Hematopoietic multipotent progenitor cell treated with erythropoietin and hydrocortisone succinate and interleukin-3 and kit ligand, for 15 days (in vitro differentiated cells): Measurements from ENCODE around the gene USP48.

ENCODE experiments used
- DNase-seq: peaks from one replicate; pipeline ENCODE4 v3.0.0-alpha.2; 2015; ENCODE audit warnings: low spot score

The USP48 gene

DNA sequence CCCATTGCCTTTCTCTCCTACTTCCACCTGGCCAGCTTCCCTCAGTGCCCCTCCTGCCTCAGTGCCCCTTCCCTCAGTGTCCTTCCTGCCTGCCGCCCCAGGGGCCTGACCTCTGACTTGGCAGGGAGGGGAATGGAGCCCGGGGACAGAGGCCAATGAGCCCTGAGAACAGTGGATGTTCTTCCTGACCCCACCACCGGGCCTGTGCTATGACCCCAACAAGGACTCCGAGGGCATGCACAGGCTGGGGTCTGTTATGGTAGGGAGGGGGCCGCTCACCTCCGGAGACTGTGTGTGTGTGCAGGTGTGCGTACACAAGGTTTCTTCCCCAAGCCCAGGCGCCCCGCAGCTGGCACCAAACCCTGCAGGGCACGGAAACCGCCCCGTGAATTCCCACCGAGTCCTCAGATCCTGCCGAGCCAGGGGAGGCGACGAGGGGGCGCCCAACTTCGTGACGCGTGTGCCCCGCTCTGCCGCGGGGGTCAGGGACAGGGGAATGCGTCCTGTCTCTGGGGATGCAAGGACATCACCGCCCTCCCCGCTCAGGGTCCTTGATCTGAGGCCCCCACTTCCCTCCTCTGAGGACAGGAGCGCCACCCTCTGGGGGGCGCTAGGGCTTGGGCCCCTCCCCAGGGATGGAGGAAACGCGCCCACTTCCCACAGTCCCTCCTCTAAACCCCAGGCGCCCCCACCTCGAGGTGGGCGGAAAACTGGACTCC is 114.6 kb downstream of the USP48 start:
- no peak for DNase-seq

DNA sequence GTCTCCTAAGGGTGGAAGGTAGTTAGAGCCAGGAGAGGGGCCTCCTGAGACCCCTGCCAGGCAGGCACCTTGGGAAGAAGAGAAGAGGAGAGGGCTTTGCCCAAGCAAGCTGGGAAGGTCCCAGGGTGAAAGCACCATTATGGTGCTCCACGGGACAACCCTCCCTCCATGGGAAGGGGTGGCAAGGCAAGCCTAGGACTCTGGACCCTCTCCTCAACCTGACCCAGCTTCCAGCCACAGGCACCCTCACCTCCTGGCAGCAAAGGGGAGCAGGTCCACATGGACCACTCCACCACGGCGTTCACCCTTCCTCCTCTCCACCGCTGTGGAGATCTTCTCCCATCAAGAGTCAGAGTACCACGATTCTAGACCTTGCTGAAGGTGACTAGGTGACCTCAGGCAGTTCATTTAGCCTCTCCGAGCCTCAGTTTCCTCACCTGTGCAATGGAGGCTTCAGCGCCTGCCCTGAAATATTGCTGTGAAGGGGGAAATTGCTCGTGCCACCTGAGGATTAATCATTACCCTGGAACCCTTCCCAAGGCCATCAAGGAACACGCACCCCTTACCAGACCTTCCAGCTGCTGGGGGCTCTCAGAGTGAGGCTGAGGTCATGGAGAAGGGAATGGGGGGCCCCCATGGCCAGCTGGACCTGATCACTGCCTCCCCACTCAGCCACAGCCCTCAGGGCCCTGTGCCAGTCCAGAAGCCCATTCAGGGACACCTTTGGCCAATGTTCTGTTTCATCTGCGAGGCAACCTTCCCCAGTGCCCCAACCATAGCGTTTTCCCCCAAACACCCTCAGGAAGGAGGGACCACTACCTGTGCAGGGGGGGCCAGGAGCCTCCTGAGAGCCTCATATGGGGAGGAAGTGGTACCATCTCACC is 115.4 kb downstream of the USP48 start:
- DNase-seq: no peak

DNA sequence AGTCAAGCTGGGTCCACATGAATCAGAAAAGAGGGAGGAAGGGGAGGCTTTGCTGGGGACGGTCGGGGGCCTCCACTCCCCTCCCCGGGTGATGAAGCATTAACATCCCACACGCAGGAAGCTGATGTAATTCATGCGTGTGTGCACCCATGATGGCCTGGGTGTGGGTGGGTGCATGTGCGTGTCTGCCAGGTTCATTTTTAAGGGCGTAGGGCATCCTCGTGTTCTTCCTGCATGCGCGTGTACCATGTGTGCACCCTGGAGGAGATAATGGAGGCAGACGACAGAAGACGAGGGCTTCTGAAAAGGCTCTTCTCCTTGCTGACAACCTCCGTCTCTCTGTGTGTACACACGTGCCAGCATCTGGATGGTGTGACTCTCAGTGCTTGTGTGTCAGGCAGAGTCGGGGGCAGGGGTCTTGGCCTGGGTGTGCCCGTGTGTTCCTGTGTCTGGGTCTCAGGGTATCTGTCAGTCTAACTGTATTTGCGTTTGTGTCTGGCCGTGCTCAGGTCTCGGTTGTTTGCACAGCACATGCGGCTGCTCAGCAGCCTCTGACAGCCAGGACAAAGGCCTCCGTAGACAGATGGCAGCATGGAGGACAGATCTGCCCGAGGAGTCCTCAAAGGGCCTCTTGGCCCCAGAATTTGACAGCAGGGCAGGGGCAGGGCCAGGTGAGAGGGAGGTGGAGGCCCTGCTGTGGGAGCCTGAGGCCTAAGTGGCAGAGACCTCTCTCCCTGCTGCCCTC is 116.2 kb downstream of the USP48 start:
- no peak for DNase-seq

DNA sequence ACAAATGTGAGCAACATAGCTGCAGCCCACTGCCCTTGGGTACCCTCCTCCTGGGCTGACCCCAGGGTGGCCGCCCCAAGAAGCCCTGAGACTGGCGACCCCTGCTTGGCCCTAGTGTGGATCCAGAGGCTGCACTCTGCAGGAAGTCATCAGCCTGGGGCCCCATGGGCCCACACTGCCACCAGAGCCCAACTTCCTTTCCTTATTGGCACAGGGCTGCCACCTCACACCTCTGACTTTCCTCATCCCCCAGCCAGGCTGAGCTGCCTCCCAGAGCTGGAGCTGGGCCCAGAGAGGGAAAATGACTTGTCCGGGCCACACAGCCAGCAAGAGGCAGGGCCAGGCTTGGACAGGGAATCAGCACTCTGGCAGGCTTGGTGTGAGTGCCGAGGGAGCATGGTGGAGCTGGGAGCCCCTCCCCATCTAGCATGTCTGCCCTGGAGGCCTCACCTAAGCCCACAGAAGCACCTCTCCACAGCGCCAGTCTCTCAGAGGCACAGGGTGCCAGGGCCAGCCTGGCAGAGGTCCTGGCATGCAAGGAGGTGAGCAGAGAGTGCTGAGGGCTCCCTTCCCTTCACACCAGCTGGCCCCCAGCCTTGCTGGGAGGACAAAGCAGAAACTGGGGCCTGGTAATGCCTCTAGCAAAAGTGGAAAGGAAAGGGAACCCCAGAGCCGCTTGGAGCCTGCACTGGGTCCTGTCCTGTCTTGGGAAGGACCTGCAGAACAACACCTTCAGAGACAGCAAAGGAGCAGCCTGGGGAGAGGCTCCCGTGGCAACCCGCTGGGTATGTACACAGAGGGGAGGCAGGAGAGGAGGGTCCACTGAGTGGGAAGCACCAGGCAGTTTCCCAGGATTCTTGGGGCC is 117.0 kb downstream of the USP48 start:
- no peak for DNase-seq

DNA sequence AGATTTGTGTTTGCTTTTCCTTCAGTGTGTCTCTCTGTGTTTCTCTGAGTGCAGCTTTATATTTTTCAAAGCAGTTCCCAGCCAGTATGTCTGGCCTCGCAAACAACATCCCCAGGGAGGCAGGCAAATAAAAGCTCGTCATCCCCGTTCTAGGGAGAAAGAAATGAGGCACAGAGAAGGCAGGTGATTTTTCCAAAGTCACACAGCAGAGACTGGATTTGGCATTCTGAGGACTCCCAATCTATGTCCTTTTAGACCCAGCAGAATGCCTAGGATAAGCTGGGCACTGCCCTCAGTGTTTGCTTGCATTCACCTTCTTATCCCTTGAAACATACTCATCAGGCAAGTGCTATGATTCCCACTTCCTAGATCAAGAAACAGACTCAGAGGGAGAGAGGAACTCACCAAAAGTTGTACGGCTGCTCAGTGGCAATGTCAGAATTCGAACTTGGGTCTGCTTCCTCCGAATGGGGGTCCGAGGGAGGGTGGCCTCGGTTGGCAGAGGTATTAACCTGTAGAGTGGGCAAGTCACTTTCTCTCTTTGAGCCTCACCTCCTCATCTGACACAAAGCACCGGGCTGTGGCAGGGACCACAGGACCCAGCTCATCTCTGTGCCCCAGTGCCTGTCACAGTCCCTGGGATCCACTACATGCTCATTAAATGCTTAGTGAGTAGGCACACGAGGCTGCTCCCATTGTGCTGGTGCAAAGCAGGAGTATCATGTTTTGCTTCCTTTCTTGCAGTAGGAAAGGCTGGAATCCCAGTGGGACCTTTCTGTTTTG is 118.0 kb downstream of the USP48 start:
- no peak for DNase-seq

DNA sequence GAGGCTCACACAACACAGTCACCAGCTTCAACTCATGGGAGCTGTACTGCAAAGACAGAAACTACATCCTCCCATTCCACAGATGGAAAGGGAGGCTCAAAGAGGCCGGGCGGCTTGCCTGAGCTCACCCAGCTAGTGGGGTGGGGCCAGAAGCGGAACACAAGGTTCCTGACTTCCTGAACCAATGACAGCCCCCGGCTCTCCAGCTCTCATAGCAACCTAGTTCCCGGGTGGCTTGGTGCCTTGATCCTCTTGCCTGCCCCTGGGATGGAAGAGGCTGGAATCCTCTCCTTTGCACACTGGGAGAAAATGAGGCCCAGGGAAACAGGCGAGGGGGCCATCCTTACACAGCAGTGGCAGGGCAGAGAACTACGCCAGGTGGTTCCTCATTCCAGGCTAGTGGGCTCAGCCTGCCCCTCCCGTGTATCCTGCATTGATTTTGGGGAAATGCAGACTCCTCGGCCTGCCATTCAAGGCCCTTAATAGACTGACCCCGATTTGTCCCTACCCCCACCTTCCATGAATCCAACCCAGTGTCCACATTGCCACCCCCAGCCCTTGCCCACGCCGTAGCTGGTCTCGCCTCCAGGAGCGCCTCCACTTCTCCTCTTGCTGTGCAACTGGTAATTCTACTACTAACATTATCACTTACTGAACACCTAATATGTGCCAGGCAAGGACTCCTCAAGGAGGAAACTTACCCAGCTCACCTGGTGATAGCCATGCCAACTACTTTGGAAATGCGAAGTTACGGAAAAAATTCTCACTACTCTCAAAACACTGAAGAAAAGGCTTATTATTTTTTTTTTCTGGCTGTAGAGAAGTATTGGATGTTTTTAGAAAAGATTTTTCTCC is 118.8 kb downstream of the USP48 start:
- DNase-seq: no peak

DNA sequence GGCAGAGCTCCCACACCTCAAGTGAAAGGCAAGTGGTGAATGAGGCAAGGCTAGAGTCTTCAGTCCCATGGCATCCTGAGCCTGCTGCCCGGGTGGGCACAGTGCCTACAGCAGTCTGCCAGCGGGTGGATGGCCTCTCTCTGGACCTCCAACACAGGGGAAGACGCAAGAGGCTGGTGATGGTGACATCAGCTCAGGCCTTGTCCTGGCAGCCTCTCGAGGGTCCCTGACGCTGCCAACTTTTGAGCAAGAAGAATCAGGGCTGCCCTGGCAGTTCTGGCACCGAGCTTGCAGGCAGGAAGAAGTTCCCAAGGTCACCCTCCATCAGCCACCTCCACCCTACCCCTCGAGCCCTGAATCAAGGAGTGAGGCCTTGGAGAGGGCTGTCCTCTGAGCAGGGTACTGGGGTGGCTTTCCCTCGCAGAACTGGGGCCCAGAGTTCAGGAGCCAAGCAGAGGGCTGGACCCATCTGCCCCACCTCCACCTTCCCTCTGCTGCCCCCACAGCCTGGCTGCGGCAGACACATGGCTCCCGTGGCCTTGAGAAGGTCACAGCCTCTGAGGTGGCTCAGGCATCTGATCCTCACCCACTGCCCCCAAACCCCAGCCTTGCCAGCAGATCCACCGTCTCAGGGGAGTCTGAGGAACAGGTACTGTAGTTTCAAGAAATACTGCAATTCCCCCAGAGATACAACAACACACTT is 119.5 kb downstream of the USP48 start:
- DNase-seq: no peak

DNA sequence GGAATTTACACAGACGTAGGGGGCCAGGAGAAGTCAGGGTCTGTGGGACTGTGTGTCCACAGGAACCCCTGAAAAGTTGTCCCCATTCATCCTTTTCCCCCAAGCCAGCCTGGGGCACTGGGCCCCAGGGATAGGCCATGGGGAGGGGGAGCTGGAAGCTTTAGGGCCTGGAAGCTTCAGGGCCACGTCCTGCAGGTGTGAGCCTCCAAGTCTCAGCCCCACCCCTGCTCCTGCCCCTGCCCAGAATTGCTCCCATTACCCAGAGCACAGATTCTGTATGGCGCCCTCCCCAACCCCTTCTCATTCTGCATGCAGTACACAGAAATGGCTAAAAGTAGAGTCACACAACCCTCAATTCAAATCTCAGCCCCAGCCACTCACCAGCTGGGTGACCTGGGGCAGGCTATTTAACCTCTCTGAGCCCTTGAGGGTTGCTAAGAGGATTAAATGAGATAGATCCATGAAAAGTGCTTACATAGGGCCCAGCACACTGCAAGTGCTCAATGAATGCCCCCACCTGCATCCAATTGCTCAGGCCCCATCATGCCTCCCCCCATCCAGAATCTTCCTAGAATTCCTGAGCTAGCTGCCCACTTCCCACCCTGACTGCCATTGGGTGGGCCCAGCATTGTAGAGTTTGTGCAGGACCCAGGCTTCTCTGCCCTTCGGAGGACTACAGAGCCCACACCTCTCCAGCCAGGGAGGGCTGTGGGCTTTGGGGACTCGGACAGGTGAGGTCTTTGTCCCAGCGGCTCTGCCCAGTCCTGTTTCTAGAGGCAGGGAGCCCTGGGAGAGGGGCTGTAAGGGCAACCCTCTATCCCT is 120.3 kb downstream of the USP48 start:
- no peak for DNase-seq

DNA sequence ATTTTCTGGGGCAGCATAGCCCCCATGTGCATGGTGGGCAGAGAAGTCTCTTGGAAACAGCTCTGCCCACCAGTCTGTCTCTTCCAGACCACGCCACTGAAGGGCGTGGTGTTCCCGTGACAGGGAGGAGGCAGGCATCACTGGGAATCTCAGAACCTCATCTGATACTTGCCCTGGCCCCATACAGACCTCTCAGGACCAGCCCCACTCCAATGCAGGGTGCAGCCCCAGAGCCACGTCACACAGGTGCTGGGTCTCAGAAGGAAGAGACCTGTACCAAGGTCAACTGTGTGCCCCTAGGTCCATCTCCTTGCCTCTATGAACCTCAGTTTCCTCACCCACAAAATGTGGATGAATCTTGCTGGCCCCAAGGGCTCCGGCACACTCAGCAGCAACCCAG is 121.1 kb downstream of the USP48 start:
- DNase-seq: no peak

DNA sequence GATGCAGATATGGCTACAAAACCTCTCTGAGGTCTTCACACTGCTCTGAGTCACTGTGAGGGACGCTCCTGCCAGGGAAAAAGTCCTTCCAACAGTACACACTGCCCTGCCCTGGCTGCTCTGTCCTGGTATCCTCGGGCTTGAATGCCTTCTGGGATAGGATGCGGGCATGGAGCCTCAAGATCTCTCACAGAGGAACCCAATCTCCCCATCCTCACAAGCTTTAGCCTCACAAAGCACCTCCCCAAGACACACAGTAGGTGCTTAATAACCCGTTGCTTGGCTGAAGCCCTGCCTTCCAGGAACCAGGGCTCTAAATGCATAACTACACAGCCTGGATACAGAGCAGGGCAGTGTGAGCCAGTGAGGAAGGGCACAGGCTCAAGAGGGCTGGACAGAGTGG is 123.0 kb downstream of the USP48 start:
- no peak for DNase-seq

DNA sequence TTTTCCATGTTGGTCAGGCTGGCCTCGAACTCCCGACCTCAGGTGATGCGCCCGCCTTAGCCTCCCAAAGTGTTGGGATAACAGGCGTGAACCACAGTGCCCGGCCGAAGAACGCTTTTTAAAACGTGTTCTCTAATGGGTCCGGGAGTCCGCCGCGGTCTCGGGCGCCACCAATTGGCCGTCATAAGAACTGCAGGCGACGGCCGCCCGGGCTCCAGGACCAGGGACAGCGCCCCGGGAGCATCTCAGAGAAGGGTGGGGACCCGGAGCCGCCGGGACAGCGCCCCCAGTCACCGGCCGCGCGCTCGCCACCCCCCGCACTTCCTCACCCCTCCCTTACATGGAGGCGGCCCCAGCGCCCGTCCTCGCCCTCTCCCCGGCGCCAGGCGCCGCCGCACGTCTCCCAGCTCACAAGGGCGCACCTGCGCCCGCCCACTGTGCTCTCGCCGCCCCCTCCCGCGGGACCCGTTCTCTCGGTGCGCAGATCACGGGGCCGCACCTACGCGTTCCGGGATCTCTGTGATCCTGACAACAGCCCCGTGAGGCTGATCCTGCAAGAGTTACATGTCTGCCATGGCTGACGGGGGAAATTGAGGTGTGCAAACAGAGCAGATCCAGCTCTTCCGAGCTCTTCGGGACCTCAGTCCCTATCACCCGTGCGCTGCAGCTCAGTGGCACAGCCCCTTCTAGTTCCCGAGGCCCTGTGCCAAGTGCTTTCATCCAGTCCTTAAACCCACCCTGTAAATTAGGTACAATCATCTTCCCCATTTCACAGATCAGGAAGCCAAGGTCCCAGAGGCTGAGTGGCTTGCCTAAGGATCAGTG is 123.6 kb downstream of the USP48 start:
- peak; percentile 80 for DNase-seq

DNA sequence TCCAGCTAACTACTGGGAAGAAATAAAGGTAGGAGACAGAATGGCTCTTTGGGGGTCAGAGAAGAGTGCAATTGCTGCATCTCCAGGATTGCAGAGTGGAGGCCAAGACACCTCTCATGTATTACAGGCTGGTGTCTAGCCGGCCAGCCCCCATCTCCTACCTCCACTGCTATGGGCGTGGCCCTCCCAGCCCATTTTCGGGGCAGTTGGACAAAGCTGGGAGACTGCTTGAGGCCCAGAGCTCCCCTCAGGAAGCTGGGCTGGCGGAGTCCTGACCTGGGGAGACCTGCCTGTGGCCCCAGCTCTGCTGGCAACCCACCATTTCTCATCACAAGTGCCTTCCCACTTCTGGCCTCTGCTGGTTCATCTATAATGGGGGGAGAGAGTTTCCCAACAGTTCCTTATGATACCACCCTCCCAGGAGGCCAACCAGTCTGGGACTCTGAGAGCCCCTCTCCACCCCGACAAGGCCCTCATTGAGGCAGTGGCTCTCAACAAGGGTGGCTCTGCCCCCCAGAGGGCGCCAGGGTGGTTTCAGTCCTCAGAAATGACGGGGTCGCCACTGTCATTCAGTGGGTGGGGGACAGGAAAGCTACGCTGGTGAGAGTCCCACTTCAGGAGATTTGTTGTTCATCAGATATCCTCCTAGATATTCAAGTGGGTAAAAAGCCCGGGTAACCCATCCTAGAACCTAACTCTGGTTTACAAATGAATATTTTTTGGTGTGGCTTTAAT is 125.3 kb downstream of the USP48 start:
- no peak for DNase-seq

DNA sequence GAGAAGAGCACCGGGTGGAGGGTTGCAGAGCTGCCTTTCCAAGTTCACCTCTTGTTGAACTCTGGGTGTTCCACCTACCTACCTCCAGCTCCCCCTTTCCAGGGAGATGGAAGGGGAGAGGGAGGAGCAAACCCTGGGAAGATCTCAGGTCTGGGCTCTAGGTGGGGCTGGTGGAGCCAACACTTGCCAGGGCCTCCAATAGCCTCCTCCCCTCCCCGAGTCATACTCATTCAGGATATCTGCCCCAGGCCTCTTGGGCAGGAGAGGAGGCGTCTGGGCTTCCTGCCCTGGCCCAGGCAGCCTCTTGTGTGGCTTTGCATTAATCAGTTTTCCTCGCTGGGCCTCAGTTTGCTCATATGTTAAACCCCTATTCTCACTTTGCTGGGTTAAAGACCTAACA is 127.2 kb downstream of the USP48 start:
- no peak for DNase-seq

DNA sequence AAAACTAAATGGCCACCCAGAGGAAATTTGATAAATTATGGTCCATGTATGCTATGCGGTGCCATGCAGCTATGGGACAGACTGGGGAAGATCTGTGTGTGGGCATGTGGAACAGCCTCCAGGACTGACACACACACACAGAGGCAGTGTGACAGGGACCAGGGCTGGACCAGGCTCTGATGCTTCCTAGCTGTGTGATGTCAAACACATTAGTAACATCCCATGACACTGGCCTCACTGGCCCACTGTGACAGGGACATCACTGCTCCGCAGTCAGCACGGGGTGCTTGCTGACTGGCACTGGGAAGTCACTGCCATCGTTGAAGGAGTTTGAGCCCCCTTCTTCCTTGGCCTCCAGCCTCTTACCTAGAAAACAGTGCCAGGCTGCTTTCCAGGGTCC is 127.7 kb downstream of the USP48 start:
- DNase-seq: no peak

DNA sequence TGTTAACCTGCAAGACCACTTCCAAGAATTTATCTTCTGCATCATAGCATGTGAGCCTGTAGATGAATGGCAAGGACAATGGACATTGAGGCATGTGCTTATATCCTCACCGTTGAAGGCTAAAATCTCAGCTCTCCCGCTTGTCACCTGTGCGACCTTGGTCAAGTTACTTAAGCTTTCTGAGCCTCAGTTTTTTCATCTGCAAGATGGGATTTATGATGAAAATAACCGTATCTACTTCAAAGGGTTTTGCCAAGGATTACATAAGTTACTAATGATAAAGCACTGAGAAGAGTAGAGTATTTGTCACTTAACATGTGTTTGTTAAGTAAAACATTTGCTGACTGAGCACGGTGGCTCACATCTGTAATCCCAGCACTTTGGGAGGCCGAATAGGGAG is 128.7 kb downstream of the USP48 start:
- DNase-seq: no peak

DNA sequence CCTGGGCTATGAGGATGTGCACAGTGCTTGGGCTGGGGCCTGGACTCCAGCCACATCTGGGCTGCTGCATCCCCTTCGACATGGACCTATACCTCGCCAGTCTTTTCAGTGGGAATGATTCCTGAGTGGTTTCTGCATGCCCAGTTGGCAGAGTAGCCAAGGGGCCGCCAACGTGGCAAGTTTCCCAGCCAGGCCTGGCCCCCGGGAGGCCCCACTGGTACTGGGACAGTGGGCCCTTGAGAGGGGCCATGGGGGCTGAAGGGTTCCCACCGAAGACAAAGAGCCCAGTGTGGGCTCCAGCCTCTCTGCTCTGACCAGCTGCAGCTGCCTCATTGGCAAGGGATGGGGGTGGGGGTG is 129.2 kb downstream of the USP48 start:
- no peak for DNase-seq
